ENCODE data around the gene PROM1.

DNA sequence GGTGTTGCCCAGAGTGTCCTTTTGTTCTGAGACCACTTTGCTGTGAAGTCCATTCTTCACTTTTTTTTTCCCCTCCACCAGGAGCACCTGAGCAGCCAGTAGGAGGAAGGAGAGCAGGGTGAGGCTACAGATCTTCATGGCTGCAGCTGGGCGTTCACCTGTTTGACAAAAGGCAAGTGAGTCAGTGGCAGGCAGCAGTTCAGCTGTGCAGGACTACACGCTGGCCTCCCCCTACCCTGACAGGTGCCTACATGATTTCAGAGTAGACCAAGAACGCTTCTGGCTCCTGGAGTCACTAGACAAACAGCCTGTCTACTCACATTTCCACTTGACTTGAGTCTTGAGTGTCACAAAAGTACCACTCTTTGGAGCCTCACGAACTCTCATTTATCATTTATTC is 147.3 kb downstream of the PROM1 start:
- TF ChIP-seq, protein P1, sequence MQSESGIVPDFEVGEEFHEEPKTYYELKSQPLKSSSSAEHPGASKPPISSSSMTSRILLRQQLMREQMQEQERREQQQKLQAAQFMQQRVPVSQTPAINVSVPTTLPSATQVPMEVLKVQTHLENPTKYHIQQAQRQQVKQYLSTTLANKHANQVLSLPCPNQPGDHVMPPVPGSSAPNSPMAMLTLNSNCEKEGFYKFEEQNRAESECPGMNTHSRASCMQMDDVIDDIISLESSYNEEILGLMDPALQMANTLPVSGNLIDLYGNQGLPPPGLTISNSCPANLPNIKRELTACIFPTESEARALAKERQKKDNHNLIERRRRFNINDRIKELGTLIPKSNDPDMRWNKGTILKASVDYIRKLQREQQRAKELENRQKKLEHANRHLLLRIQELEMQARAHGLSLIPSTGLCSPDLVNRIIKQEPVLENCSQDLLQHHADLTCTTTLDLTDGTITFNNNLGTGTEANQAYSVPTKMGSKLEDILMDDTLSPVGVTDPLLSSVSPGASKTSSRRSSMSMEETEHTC (IDR thresholded peaks at IDR 0.05) = no peak
- TF ChIP-seq POLR2A (conservative IDR thresholded peaks at IDR 0.05) (no peak), ZNF274 (IDR thresholded peaks at IDR 0.05; ENCODE audit: borderline replicate concordance, low read depth, low read length) (no peak), JUNB (CRISPR knock-in tag; conservative IDR thresholded peaks at IDR 0.05) (no peak), CHD2 (IDR thresholded peaks at IDR 0.05; ENCODE audit: low read depth, low read length) (no peak), GATAD2A (IDR thresholded peaks at IDR 0.05) (no peak), JUN (IDR thresholded peaks at IDR 0.05; ENCODE audit: borderline replicate concordance, low read depth, low read length) (no peak), JUN (CRISPR knock-in tag; IDR thresholded peaks at IDR 0.05; ENCODE audit: borderline replicate concordance) (no peak), BRD9 (IDR thresholded peaks at IDR 0.05; ENCODE audit: low read depth, partially characterized antibody) (no peak), POLR2AphosphoS5 (IDR thresholded peaks at IDR 0.05; ENCODE audit: control insufficient read depth, insufficient read depth, low read depth, low read length) (no peak)
- TF ChIP-seq, protein P2, sequence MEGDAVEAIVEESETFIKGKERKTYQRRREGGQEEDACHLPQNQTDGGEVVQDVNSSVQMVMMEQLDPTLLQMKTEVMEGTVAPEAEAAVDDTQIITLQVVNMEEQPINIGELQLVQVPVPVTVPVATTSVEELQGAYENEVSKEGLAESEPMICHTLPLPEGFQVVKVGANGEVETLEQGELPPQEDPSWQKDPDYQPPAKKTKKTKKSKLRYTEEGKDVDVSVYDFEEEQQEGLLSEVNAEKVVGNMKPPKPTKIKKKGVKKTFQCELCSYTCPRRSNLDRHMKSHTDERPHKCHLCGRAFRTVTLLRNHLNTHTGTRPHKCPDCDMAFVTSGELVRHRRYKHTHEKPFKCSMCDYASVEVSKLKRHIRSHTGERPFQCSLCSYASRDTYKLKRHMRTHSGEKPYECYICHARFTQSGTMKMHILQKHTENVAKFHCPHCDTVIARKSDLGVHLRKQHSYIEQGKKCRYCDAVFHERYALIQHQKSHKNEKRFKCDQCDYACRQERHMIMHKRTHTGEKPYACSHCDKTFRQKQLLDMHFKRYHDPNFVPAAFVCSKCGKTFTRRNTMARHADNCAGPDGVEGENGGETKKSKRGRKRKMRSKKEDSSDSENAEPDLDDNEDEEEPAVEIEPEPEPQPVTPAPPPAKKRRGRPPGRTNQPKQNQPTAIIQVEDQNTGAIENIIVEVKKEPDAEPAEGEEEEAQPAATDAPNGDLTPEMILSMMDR (IDR thresholded peaks at IDR 0.05 in 2 of 3, conservative IDR thresholded peaks at IDR 0.05 in 1 of 3; ENCODE audit: insufficient read depth in 2 of 3, low read depth in 1 of 3, low read length in 3 of 3) = no peak
- TF ChIP-seq, protein P3, sequence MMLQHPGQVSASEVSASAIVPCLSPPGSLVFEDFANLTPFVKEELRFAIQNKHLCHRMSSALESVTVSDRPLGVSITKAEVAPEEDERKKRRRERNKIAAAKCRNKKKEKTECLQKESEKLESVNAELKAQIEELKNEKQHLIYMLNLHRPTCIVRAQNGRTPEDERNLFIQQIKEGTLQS (IDR thresholded peaks at IDR 0.05) = no peak
- TF ChIP-seq, protein P3 (CRISPR knock-in tag; conservative IDR thresholded peaks at IDR 0.05) = no peak
- TF ChIP-seq, protein P4, sequence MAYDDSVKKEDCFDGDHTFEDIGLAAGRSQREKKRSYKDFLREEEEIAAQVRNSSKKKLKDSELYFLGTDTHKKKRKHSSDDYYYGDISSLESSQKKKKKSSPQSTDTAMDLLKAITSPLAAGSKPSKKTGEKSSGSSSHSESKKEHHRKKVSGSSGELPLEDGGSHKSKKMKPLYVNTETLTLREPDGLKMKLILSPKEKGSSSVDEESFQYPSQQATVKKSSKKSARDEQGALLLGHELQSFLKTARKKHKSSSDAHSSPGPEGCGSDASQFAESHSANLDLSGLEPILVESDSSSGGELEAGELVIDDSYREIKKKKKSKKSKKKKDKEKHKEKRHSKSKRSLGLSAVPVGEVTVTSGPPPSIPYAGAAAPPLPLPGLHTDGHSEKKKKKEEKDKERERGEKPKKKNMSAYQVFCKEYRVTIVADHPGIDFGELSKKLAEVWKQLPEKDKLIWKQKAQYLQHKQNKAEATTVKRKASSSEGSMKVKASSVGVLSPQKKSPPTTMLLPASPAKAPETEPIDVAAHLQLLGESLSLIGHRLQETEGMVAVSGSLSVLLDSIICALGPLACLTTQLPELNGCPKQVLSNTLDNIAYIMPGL (CRISPR knock-in tag; IDR thresholded peaks at IDR 0.05) = no peak
- TF ChIP-seq, protein P5, sequence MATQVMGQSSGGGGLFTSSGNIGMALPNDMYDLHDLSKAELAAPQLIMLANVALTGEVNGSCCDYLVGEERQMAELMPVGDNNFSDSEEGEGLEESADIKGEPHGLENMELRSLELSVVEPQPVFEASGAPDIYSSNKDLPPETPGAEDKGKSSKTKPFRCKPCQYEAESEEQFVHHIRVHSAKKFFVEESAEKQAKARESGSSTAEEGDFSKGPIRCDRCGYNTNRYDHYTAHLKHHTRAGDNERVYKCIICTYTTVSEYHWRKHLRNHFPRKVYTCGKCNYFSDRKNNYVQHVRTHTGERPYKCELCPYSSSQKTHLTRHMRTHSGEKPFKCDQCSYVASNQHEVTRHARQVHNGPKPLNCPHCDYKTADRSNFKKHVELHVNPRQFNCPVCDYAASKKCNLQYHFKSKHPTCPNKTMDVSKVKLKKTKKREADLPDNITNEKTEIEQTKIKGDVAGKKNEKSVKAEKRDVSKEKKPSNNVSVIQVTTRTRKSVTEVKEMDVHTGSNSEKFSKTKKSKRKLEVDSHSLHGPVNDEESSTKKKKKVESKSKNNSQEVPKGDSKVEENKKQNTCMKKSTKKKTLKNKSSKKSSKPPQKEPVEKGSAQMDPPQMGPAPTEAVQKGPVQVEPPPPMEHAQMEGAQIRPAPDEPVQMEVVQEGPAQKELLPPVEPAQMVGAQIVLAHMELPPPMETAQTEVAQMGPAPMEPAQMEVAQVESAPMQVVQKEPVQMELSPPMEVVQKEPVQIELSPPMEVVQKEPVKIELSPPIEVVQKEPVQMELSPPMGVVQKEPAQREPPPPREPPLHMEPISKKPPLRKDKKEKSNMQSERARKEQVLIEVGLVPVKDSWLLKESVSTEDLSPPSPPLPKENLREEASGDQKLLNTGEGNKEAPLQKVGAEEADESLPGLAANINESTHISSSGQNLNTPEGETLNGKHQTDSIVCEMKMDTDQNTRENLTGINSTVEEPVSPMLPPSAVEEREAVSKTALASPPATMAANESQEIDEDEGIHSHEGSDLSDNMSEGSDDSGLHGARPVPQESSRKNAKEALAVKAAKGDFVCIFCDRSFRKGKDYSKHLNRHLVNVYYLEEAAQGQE (IDR thresholded peaks at IDR 0.05; ENCODE audit: borderline replicate concordance) = no peak
- TF ChIP-seq, protein P5 (CRISPR knock-in tag; IDR thresholded peaks at IDR 0.05; ENCODE audit: low read depth) = no peak
- TF ChIP-seq, protein P6, sequence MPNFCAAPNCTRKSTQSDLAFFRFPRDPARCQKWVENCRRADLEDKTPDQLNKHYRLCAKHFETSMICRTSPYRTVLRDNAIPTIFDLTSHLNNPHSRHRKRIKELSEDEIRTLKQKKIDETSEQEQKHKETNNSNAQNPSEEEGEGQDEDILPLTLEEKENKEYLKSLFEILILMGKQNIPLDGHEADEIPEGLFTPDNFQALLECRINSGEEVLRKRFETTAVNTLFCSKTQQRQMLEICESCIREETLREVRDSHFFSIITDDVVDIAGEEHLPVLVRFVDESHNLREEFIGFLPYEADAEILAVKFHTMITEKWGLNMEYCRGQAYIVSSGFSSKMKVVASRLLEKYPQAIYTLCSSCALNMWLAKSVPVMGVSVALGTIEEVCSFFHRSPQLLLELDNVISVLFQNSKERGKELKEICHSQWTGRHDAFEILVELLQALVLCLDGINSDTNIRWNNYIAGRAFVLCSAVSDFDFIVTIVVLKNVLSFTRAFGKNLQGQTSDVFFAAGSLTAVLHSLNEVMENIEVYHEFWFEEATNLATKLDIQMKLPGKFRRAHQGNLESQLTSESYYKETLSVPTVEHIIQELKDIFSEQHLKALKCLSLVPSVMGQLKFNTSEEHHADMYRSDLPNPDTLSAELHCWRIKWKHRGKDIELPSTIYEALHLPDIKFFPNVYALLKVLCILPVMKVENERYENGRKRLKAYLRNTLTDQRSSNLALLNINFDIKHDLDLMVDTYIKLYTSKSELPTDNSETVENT (CRISPR knock-in tag; IDR thresholded peaks at IDR 0.05) = no peak

Data from K562 (cell line).